Pancreas (tissue), 10 donors: ENCODE data around the gene MLLT10. TPM values are rescaled to one million over a fixed set of nuclear protein-coding genes. Genes with fewer than 3 reads are reported as not detected.

ENCODE experiments used
- ATAC-seq, 4 donors: fragments of 200-7000 bp; cut with Tn5 transposase; one replicate each; pipeline versions ENCODE4 v1.8.0 to v1.9.1; 2020; ENCODE audit warnings: mild to moderate bottlenecking in 4 of 4, moderate library complexity in 4 of 4
- DNase-seq, 6 donors: peaks; one replicate each; pipeline ENCODE4 v3.0.0-alpha.2; 2020
- FAIRE-seq: peaks from 2 replicates; lab custom pipeline; 2012; peaks lifted over from hg19 to GRCh38; lab: Jason Lieb, UNC
- H3K27ac ChIP-seq, 4 donors: fragments of 200-600 bp; sonication (generic); 1 replicate in 3 of 4; 2 replicates in 1 of 4; pipeline versions ENCODE4 v1.5.0 to v1.8.0; 2020
- H3K27me3 ChIP-seq, 4 donors: fragments of 200-600 bp; one replicate each; pipeline ENCODE4 v1.8.0; 2021
- H3K36me3 ChIP-seq, 3 donors: fragments of 200-600 bp; sonication (generic) in 1 of 3; one replicate each; pipeline versions ENCODE4 v1.5.0 to v1.8.0; 2020 to 2021
- H3K4me1 ChIP-seq, 3 donors: fragments of 200-600 bp; one replicate each; pipeline ENCODE4 v1.8.0; 2021
- H3K4me3 ChIP-seq, 4 donors: fragments of 200-600 bp; sonication (generic) in 2 of 4; one replicate each; pipeline versions ENCODE4 v1.5.0 to v1.8.0; 2020 to 2021
- H3K9me3 ChIP-seq, 4 donors: fragments of 200-600 bp; one replicate each; pipeline ENCODE4 v1.8.0; 2021
- WGBS, 2 donors: extraction: QIAGEN DNeasy Blood & Tissue Kit; methylation state at CpG; one replicate each; pipeline ENCODE4 v1.1.7; 2013; 5-methylcytosine and 5-hydroxymethylcytosine counted together
- intact Hi-C, 3 donors: fragments of 100-400 bp; cut with DNase I; formaldehyde crosslinking; loops; one replicate each; pipeline versions ENCODE4 v1.11.1 to v1.14.2; 2022
- polyA plus RNA-seq, 2 donors: library from polyadenylated mRNA; stranded (reverse); fragments of 200-250 nt; gene quantifications; one replicate each; pipeline ENCODE4 v1.2.3, GENCODE V29; 2013
- total RNA-seq, 6 donors: library from RNA; stranded (reverse); fragmentation: NEBNext Ultra II Directional in 4 of 6; extraction: Animal tissue kit (Norgen Biotek cat#: 25700) in 4 of 6; gene quantifications; one replicate each; pipeline versions ENCODE4 v1.2.1 to v1.2.4, GENCODE V29; 2021 to 2023
- TF ChIP-seq, protein P1 (sequence below), 4 donors: fragments of 200-600 bp; sonication (generic) in 3 of 4; IDR thresholded peaks; one replicate each; pipeline versions ENCODE4 v1.5.0 to v1.8.0; 2021; ENCODE audit warnings: antibody characterized with exemption in 4 of 4
- donor health status: healthy with polysubstance abuse.
- donor health status: DM: no; HTN: no; CAD: no; lungs with moderate emphysema.
- donor health status: DM: no; HTN: no; CAD: no.
- donor health status: control.
- donor health status: control.
- donor health status: Bipolar disorder and iron deficiency.
- donor health status: DM: yes; HTN: yes; CAD: no.
- donor health status: DM: no; HTN: no; CAD: no.
- donor health status: DM: no; HTN: no; CAD: no.
- donor health status: DM: yes; HTN: yes; CAD: no.

The MLLT10 gene
- total and polyA plus RNA-seq, 8 donors = 10.7 to 25.1 (median 15.0) TPM

DNA sequence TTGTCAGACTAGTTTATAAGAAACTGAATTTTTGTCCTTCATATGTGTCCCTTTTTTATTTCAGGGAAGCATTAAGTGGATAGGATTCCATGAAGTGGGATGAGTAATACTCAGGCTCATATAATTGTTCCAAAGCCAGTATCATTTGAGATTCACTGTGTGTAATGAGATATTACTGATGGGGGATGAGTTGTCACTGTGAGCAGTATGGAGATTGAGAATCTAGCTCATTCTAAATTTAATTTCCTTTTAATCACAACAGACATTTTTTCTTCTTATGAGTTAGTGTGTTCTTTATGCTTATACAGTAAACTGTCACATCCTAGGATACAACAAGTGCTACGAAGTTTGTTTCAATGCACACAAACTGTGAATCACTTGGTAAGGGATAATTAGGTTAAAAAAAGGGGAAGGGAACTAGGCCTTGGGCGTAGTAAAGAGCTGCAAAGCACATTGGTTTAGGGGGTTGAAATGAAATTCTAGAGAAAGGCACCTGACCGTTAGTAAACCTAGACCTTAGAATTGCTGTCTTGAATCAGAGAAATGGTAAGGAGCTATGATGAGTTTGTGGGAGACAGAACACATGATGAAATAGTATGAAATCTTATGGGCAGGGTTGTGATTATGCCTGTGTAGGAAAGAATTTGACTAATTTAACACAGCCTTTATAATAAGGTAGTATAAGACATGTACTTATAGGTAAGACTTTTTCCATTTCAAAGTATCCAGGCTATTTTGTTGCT is 153.4 kb downstream of the MLLT10 start:
- H3K4me3 ChIP-seq = no peak overlapping the region
- ATAC-seq = no peak
- H3K36me3 ChIP-seq = peaks cover 0 to 2% (median 0%) of the 10 kb centered on the region in 3 donors
- no peak overlapping the region for H3K27ac ChIP-seq
- no peaks in the 10 kb centered on the region for H3K27me3 ChIP-seq
- no peaks in the 10 kb centered on the region for H3K4me1 ChIP-seq
- no peak for DNase-seq
- intact Hi-C loops = no loop called here
- no peak for FAIRE-seq
- TF ChIP-seq, protein P1, sequence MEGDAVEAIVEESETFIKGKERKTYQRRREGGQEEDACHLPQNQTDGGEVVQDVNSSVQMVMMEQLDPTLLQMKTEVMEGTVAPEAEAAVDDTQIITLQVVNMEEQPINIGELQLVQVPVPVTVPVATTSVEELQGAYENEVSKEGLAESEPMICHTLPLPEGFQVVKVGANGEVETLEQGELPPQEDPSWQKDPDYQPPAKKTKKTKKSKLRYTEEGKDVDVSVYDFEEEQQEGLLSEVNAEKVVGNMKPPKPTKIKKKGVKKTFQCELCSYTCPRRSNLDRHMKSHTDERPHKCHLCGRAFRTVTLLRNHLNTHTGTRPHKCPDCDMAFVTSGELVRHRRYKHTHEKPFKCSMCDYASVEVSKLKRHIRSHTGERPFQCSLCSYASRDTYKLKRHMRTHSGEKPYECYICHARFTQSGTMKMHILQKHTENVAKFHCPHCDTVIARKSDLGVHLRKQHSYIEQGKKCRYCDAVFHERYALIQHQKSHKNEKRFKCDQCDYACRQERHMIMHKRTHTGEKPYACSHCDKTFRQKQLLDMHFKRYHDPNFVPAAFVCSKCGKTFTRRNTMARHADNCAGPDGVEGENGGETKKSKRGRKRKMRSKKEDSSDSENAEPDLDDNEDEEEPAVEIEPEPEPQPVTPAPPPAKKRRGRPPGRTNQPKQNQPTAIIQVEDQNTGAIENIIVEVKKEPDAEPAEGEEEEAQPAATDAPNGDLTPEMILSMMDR (IDR thresholded peaks at IDR 0.05) = no peak
- no peaks in the 10 kb centered on the region for H3K9me3 ChIP-seq
- WGBS, 2 donors = 96 to 98% methylated on average over 3 of the region's 3 CpGs

DNA sequence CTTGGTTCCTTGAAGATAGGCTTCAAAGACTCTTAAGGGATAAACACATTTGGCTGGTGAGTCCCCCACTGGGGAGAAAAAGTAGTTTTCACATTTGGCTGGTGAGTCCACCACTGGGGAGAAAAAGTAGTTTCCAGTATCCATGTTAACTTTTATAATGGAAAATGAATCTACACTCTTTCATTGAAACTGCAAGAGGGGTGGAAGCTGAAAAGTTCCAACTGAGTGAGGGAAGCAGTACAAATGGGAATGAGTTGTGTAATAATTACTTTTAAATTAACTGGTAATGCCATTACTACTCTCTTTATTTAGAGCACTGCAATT is 153.9 kb downstream of the MLLT10 start:
- no peak for ATAC-seq
- no peak for FAIRE-seq

DNA sequence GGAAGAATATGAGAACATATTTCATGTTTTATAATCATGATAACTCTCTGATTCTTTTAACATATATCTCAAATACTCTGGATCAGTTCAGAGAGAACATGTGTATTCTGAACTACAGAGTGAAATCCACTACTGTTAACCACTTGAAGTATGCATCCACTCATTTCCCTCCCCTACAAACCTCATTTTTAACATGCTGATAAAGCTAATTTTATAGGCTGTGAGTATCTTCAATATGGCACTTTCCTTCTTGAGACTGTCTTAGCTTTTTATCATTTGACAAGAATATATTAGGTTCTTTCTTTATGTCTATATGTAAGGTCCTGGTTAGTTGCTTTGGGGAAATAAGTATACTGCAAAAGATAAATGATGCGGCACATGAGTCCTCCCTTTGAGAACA is 154.8 kb downstream of the MLLT10 start:
- Histone ChIP-seq H3K9me3 (no peaks in the 10 kb centered on the region), H3K27me3 (no peaks in the 10 kb centered on the region), H3K4me1 (no peaks in the 10 kb centered on the region), H3K36me3 (peaks cover 0 to 2% (median 0%) of the 10 kb centered on the region in 3 donors), H3K27ac (no peak overlapping the region), H3K4me3 (no peak overlapping the region)
- ATAC-seq = no peak
- TF ChIP-seq, protein P1 (IDR thresholded peaks at IDR 0.05) = no peak
- DNase-seq = no peak
- WGBS, 2 donors = 95 to 100% methylated on average over 1 of the region's 1 CpG
- intact Hi-C loops = no loop called here
- no peak for FAIRE-seq

More for the DNA sequence above, 153.9 kb downstream of the MLLT10 start:
- Histone ChIP-seq H3K36me3 (peaks cover 0 to 2% (median 0%) of the 10 kb centered on the region in 3 donors), H3K4me3 (no peak overlapping the region), H3K27ac (no peak overlapping the region), H3K9me3 (no peaks in the 10 kb centered on the region), H3K27me3 (no peaks in the 10 kb centered on the region), H3K4me1 (no peaks in the 10 kb centered on the region)
- TF ChIP-seq, protein P1 (IDR thresholded peaks at IDR 0.05) = no peak
- no peak for DNase-seq
- intact Hi-C loops = no loop called here

DNA sequence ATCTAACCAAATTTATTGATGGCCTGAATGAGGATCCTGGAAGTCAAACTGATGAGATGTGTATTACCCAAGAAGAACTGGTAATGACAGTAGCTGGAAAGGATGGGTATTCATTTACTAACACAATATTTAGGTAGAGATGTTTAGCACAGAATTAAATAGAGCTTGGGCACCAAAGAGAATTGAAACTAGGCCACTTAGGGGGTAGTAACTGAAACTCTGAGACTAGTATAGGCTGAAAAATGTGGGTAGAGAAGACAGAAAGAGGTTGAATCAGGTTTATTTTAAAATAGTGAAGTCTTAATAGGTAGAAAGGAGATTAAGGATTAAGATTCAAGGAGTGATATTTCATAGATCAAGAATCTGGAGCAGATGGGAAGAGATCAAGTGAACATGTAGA is 155.8 kb downstream of the MLLT10 start:
- Histone ChIP-seq H3K27me3 (no peaks in the 10 kb centered on the region), H3K9me3 (no peaks in the 10 kb centered on the region), H3K36me3 (peaks cover 0 to 2% (median 0%) of the 10 kb centered on the region in 3 donors), H3K4me3 (no peak overlapping the region), H3K4me1 (no peaks in the 10 kb centered on the region), H3K27ac (no peak overlapping the region)
- no peak for DNase-seq
- ATAC-seq = no peak
- no peak for FAIRE-seq
- intact Hi-C loops = no loop called here
- TF ChIP-seq, protein P1 (IDR thresholded peaks at IDR 0.05) = no peak

DNA sequence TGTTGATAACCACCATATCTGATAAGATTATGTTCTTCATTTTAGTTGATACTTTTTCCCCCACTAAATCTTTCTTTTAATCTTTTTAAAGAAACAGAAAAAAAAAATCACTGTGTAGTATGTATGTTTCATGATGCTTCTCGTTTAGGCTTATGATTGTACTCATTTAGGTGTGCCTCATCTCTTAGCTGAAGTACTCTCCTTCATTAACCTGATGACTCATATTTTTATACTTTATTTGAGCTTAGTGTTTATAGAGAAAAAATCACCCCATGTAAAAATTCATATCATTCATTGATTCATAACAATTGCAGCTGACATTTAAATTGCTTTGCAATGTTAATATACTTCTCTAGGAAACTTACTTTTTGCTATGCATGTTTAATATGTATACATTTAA is 158.9 kb downstream of the MLLT10 start:
- no peaks in the 10 kb centered on the region for H3K9me3 ChIP-seq
- H3K4me3 ChIP-seq = no peak overlapping the region
- ATAC-seq (no peak), FAIRE-seq (peak; percentile 34), DNase-seq (no peak)
- H3K36me3 ChIP-seq = peaks cover 0 to 2% (median 0%) of the 10 kb centered on the region in 3 donors
- 94 to 95% methylated on average over 1 of the region's 1 CpG for WGBS, 2 donors
- TF ChIP-seq, protein P1 (IDR thresholded peaks at IDR 0.05) = no peak
- H3K27ac ChIP-seq = no peak overlapping the region
- H3K4me1 ChIP-seq = no peaks in the 10 kb centered on the region
- H3K27me3 ChIP-seq = no peaks in the 10 kb centered on the region
- intact Hi-C loops = no loop called here
